BLaER1 treated with 17β-estradiol and CSF1 and Interleukin-3, amounts not matched to agents 10 nM and 100 nM (cell line): Measurements from ENCODE around the gene SIGLEC14.
"Not testable (repeated sequence)": the region's sequence is repeated elsewhere in the genome, so short reads cannot be mapped to it uniquely, and the experiment has no call there.

Source experiments
- H3K27ac ChIP-seq, 11 experiments: shearing (Covaris generic); formaldehyde crosslinking; 2 replicates each; pipeline ENCODE4 v1.8.1; 2022
- H3K27me3 ChIP-seq, 11 experiments: shearing (Covaris generic); formaldehyde crosslinking; 2 replicates each; pipeline ENCODE4 v1.8.1; 2022
- H3K36me3 ChIP-seq, 11 experiments: shearing (Covaris generic); formaldehyde crosslinking; 2 replicates each; pipeline ENCODE4 v1.8.1; 2022
- H3K4me1 ChIP-seq, 10 experiments: shearing (Covaris generic); formaldehyde crosslinking; 2 replicates each; pipeline ENCODE4 v1.8.1; 2022
- H3K4me2 ChIP-seq, 11 experiments: shearing (Covaris generic); formaldehyde crosslinking; 2 replicates each; pipeline ENCODE4 v1.8.1; 2022
- H3K4me3 ChIP-seq, 10 experiments: shearing (Covaris generic); formaldehyde crosslinking; 2 replicates each; pipeline ENCODE4 v1.8.1; 2022
- H3K9ac ChIP-seq, 11 experiments: shearing (Covaris generic); formaldehyde crosslinking; 2 replicates each; pipeline ENCODE4 v1.8.1; 2022
- H3K9me3 ChIP-seq, 11 experiments: shearing (Covaris generic); formaldehyde crosslinking; replicated peaks in 1 of 11; 2 replicates each; pipeline ENCODE4 v1.8.1; 2022
- H4K20me1 ChIP-seq, 11 experiments: shearing (Covaris generic); formaldehyde crosslinking; 2 replicates each; pipeline ENCODE4 v1.8.1; 2022
- Cebpa-rat ChIP-seq, 11 experiments: shearing (Covaris generic); IDR thresholded peaks; 2 replicates each; pipeline ENCODE4 v1.8.1; 2022

SIGLEC14 gene

GRCh38 chr19:51646730-51647129 lies at the start of gene SIGLEC14:
SIGLEC14 (minus strand) TSS chr19:51646825; CDS start chr19:51646759, 66 bp downstream.
- Histone ChIP-seq H3K4me2 (peak within 1 kb of the TSS in 6 of 11 experiments; percentile 28 to 93 (median 77); a peak in 12 of 22 replicates), H3K4me1 (peaks cover 0 to 36% (median 13%) of the 10 kb centered on the region in 10 experiments; a peak in 12 of 20 replicates), H3K4me3 (0 out of 20 replicates have a peak within 1 kb of the TSS, but pooled peaks of 1 of the 10 experiments have one; percentile 12), H3K27ac (peak within 1 kb of the TSS in 6 of 11 experiments; percentile 22 to 59 (median 40); a peak in 9 of 22 replicates)
- H4K20me1 ChIP-seq, H3K9ac ChIP-seq, H3K9me3 ChIP-seq, H3K27me3 ChIP-seq, H3K36me3 ChIP-seq: not testable (repeated sequence)

GRCh38 chr19:51695702-51696315 lies 49.2 kb upstream of the SIGLEC14 start:
- TF ChIP-seq Cebpa-rat (IDR thresholded peaks at IDR 0.05) = no peak
- Histone ChIP-seq H3K4me2 (no peak overlapping the region; a peak in 1 of 22 replicates), H3K27me3 (no peaks in the 10 kb centered on the region), H3K27ac (no peak overlapping the region), H3K4me3 (no peak overlapping the region), H3K9me3 (no peaks in the 10 kb centered on the region), H3K9ac (no peak overlapping the region), H3K36me3 (peaks cover 71 to 90% (median 87%) of the 10 kb centered on the region in 11 experiments), H3K4me1 (peaks cover 12 to 50% (median 22%) of the 10 kb centered on the region in 10 experiments), H4K20me1 (peaks cover 13 to 98% (median 73%) of the 10 kb centered on the region in 11 experiments; a peak in 20 of 22 replicates)

- TF ChIP-seq Cebpa-rat (IDR thresholded peaks at IDR 0.05) = no peak
- Histone ChIP-seq H3K27ac (no peak overlapping the region), H3K36me3 (peaks cover 66 to 83% (median 80%) of the 10 kb centered on the region in 11 experiments), H3K4me1 (peaks cover 18 to 50% (median 23%) of the 10 kb centered on the region in 10 experiments), H3K9me3 (no peaks in the 10 kb centered on the region), H3K4me2 (peak overlapping the region in 3 of 11 experiments; percentile 19 to 98 (median 96); a peak in 3 of 22 replicates), H3K4me3 (no peak overlapping the region), H4K20me1 (peaks cover 13 to 93% (median 73%) of the 10 kb centered on the region in 11 experiments; a peak in 20 of 22 replicates), H3K9ac (no peak overlapping the region), H3K27me3 (no peaks in the 10 kb centered on the region)
Observed at GRCh38 chr19:51695088-51695487, 48.5 kb upstream of the SIGLEC14 start.

- no peak for TF ChIP-seq Cebpa-rat (IDR thresholded peaks at IDR 0.05)
- Histone ChIP-seq H4K20me1 (peaks cover 13 to 88% (median 73%) of the 10 kb centered on the region in 11 experiments; a peak in 20 of 22 replicates), H3K27me3 (no peaks in the 10 kb centered on the region), H3K4me2 (peak overlapping the region in 2 of 11 experiments; percentile 96 to 98; a peak in 4 of 22 replicates), H3K27ac (no peak overlapping the region), H3K9me3 (no peaks in the 10 kb centered on the region), H3K36me3 (peaks cover 61 to 77% (median 74%) of the 10 kb centered on the region in 11 experiments), H3K4me3 (no peak overlapping the region), H3K9ac (no peak overlapping the region), H3K4me1 (peaks cover 18 to 48% (median 24%) of the 10 kb centered on the region in 10 experiments)
Observed at GRCh38 chr19:51694318-51695085, 47.9 kb upstream of the SIGLEC14 start.

GRCh38 chr19:51693819-51694218 lies 47.2 kb upstream of the SIGLEC14 start:
- Histone ChIP-seq H3K27ac (peak overlapping the region in 2 of 11 experiments; percentile 4 to 77; a peak in 2 of 22 replicates), H3K9ac (peak overlapping the region in 3 of 11 experiments; percentile 44 to 98 (median 73); a peak in 2 of 22 replicates), H3K4me3 (no peak overlapping the region), H3K36me3 (peaks cover 54 to 71% (median 67%) of the 10 kb centered on the region in 11 experiments), H3K27me3 (no peaks in the 10 kb centered on the region), H4K20me1 (peaks cover 13 to 81% (median 70%) of the 10 kb centered on the region in 11 experiments; a peak in 20 of 22 replicates), H3K4me1 (peaks cover 18 to 41% (median 24%) of the 10 kb centered on the region in 10 experiments), H3K9me3 (no peaks in the 10 kb centered on the region), H3K4me2 (peak overlapping the region in 2 of 11 experiments; percentile 96 to 98; a peak in 3 of 22 replicates)
- TF ChIP-seq Cebpa-rat (IDR thresholded peaks at IDR 0.05) = no peak

- Histone ChIP-seq H3K4me2 (peak within 1 kb of the TSS; percentile 89 to 99 (median 96)), H3K4me1 (peaks cover 21 to 45% (median 29%) of the 10 kb centered on the region in 10 experiments), H3K27ac (peak within 1 kb of the TSS in 8 of 11 experiments; percentile 20 to 81 (median 24); a peak in 11 of 22 replicates), H3K4me3 (peak within 1 kb of the TSS in 5 of 10 experiments; percentile 78 to 96 (median 88); a peak in 7 of 20 replicates), H4K20me1 (peaks cover 13 to 76% (median 66%) of the 10 kb centered on the region in 11 experiments; a peak in 20 of 22 replicates), H3K9me3 (no peaks in the 10 kb centered on the region), H3K27me3 (no peaks in the 10 kb centered on the region), H3K9ac (peak within 1 kb of the TSS; percentile 32 to 98 (median 50); a peak in 19 of 22 replicates), H3K36me3 (peaks cover 49 to 65% (median 62%) of the 10 kb centered on the region in 11 experiments)
- TF ChIP-seq Cebpa-rat (IDR thresholded peaks at IDR 0.05) = no peak
Observed at GRCh38 chr19:51693260-51693659, 46.6 kb upstream of the SIGLEC14 start, which contains the start of gene SPACA6. SPACA6 (plus strand) TSS chr19:51693330; CDS start chr19:51693527, 197 bp downstream.

GRCh38 chr19:51692468-51692867 lies 45.8 kb upstream of the SIGLEC14 start:
- H3K4me1 ChIP-seq = peaks cover 29 to 53% (median 37%) of the 10 kb centered on the region in 10 experiments
- H3K4me2 ChIP-seq = peak overlapping the region; percentile 89 to 99 (median 96)
- peak overlapping the region in 8 of 11 experiments; percentile 20 to 81 (median 24); a peak in 11 of 22 replicates for H3K27ac ChIP-seq
- peak overlapping the region in 4 of 10 experiments; percentile 78 to 96 (median 86); a peak in 5 of 20 replicates for H3K4me3 ChIP-seq
- H3K9me3 ChIP-seq = no peaks in the 10 kb centered on the region
- H4K20me1 ChIP-seq = peaks cover 13 to 68% (median 58%) of the 10 kb centered on the region in 11 experiments; a peak in 20 of 22 replicates
- H3K9ac ChIP-seq = peak overlapping the region; percentile 32 to 98 (median 50); a peak in 17 of 22 replicates
- no peak for TF ChIP-seq Cebpa-rat (IDR thresholded peaks at IDR 0.05)
- no peaks in the 10 kb centered on the region for H3K27me3 ChIP-seq
- peaks cover 41 to 57% (median 54%) of the 10 kb centered on the region in 11 experiments for H3K36me3 ChIP-seq
